K562 (cell line): ENCODE measurements around the gene PRR19. TPM values are rescaled to one million over a fixed set of nuclear protein-coding genes. Genes with fewer than 3 reads are reported as not detected.

Experiments used
- CBFA2T3 ChIP-seq: fragments of 450-650 bp; IDR thresholded peaks from 2 replicates; pipeline ENCODE4 v1.6.1; 2017
- MYBL2 ChIP-seq, 2 experiments: fragments of 450-650 bp in 1 of 2; sonication (generic) in 1 of 2; formaldehyde crosslinking in 1 of 2; IDR thresholded peaks; 2 replicates each; pipeline versions ENCODE4 v1.6.1 to v1.8.1; 2017 to 2022; ENCODE audit warnings: borderline replicate concordance in 1 of 2, inconsistent platforms in 1 of 2, low read depth in 1 of 2, mild to moderate bottlenecking in 1 of 2, missing genetic modification reagents in 1 of 2, moderate library complexity in 1 of 2
- PPARD ChIP-seq: fragments of 250-450 bp; sonication (Bioruptor Pico); IDR thresholded peaks from 2 replicates; pipeline ENCODE4 v1.8.0; 2022; ENCODE audit warnings: inconsistent platforms, mild to moderate bottlenecking, moderate library complexity
- TCF7L2 ChIP-seq: fragments of 150-350 bp; IDR thresholded peaks from 2 replicates; pipeline ENCODE4 v1.6.1; 2016; ENCODE audit warnings: low read depth, mild to moderate bottlenecking, low read length, moderate library complexity
- U2AF2 ChIP-seq: fragments of 200-400 bp; formaldehyde crosslinking; optimal IDR thresholded peaks from 2 replicates; pipeline ENCODE3; 2017; ENCODE audit warnings: low read depth, mild to moderate bottlenecking, low read length
- ZBTB11 ChIP-seq, 3 experiments: fragments of 200-800 bp in 1 of 3; fragments of 250-450 bp in 1 of 3; fragments of 450-650 bp in 1 of 3; sonication (Bioruptor Pico) in 1 of 3; sonication (Bioruptor generic) in 1 of 3; formaldehyde crosslinking in 1 of 3; IDR thresholded peaks; 2 replicates each; pipeline versions ENCODE4 v1.6.1 to v1.8.0; 2016 to 2022; ENCODE audit warnings: mild to moderate bottlenecking in 2 of 3, missing genetic modification characterization in 2 of 3, missing compliant biosample characterization in 1 of 3, moderate library complexity in 1 of 3
- ZBTB33 ChIP-seq: sonication (generic); formaldehyde crosslinking; IDR thresholded peaks from 2 replicates; pipeline ENCODE4 v1.8.1; 2023; ENCODE audit warnings: mild to moderate bottlenecking, missing genetic modification reagents
- ZNF449 ChIP-seq: fragments of 250-450 bp; sonication (Bioruptor Pico); IDR thresholded peaks from 2 replicates; pipeline ENCODE4 v1.8.0; 2022; ENCODE audit warnings: moderate library complexity, mild to moderate bottlenecking, inconsistent platforms
- ZNF584 ChIP-seq: fragments of 200-800 bp; sonication (Bioruptor generic); IDR thresholded peaks from 2 replicates; pipeline ENCODE4 v1.6.1; 2016; ENCODE audit warnings: low read depth, mild to moderate bottlenecking, missing genetic modification characterization, missing compliant biosample characterization
- polyA plus RNA-seq, 8 experiments: library from polyadenylated mRNA; depleted of rRNA in 4 of 8; stranded (reverse) in 5 of 8; unstranded in 3 of 8; fragments of >200 nt; fragmentation: Nextera tagmentation in 2 of 8; fragmentation: Illumina TruSeq in 1 of 8; extraction: Ambion mirVana in 2 of 8; extraction: Trizol in 1 of 8; gene quantifications; 2 replicates each; pipeline versions ENCODE4 v1.2.1 to v1.2.3, GENCODE V29; 2011 to 2014; ENCODE audit warnings: inconsistent platforms in 1 of 8, missing spikeins in 1 of 8
- total RNA-seq, 7 experiments: library from RNA; depleted of rRNA in 6 of 7; stranded (reverse); fragments of >200 nt in 6 of 7; fragmentation: Illumina TruSeq in 2 of 7; extraction: Trizol in 2 of 7; gene quantifications; 2 replicates each; pipeline versions ENCODE4 v1.2.1 to v1.2.3, GENCODE V29; 2011 to 2021; ENCODE audit warnings: low replicate concordance in 1 of 7
- TF ChIP-seq, protein P1 (sequence below): fragments of 250-450 bp; sonication (Bioruptor Pico); IDR thresholded peaks from 2 replicates; pipeline ENCODE4 v1.4.0; 2020
- TF ChIP-seq, protein P2 (sequence below): fragments of 450-650 bp; formaldehyde crosslinking; conservative IDR thresholded peaks from 2 replicates; pipeline ENCODE4 v1.4.0; 2022; ENCODE audit warnings: mild to moderate bottlenecking, missing genetic modification characterization

PRR19 gene
- total and polyA plus RNA-seq, 9 of the 15 experiments (the other 6 are each of a cell fraction or from before 2014, with no cell fraction given): 0.10 to 1.6 (median 0.54) TPM

DNA sequence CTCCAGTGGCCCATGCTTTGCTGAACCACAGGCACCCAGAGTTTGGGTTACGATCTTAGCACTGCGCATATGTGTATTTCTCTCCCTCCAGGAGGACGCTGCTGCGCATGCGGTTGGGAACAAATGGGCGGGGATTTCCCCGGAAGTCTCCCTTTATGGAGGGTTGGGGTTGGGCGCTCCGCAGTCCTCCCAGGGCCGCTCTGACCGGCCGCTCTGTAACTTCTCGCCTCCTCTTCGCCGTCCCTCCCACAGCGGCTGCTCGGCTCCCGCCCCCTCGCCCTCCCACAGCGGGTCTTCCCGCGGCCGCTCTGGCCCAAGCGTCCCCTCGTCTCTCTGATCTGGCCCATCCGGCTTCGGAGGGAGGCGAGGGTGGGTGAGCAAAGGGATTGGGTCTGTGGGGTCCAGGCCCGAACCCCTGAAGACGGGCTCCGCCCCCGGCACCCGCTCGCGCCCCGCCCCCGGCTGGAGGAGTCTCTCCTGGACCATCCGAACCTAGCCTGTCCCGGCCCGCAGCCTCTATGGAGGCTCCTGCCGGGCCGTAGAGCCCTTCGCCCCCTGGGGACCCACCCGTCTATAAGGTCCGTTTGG lies 23.5 kb downstream of the PRR19 start, which contains the start of gene MEGF8 (continued):
- no peak for TF ChIP-seq U2AF2
- no peak for TF ChIP-seq MYBL2 (IDR thresholded peaks at IDR 0.05; ENCODE audit: low read depth)
- TF ChIP-seq MYBL2 (CRISPR knock-in tag; IDR thresholded peaks at IDR 0.05; ENCODE audit: borderline replicate concordance): no peak
- no peak for TF ChIP-seq PPARD (CRISPR knock-in tag)
- TF ChIP-seq, protein P1, sequence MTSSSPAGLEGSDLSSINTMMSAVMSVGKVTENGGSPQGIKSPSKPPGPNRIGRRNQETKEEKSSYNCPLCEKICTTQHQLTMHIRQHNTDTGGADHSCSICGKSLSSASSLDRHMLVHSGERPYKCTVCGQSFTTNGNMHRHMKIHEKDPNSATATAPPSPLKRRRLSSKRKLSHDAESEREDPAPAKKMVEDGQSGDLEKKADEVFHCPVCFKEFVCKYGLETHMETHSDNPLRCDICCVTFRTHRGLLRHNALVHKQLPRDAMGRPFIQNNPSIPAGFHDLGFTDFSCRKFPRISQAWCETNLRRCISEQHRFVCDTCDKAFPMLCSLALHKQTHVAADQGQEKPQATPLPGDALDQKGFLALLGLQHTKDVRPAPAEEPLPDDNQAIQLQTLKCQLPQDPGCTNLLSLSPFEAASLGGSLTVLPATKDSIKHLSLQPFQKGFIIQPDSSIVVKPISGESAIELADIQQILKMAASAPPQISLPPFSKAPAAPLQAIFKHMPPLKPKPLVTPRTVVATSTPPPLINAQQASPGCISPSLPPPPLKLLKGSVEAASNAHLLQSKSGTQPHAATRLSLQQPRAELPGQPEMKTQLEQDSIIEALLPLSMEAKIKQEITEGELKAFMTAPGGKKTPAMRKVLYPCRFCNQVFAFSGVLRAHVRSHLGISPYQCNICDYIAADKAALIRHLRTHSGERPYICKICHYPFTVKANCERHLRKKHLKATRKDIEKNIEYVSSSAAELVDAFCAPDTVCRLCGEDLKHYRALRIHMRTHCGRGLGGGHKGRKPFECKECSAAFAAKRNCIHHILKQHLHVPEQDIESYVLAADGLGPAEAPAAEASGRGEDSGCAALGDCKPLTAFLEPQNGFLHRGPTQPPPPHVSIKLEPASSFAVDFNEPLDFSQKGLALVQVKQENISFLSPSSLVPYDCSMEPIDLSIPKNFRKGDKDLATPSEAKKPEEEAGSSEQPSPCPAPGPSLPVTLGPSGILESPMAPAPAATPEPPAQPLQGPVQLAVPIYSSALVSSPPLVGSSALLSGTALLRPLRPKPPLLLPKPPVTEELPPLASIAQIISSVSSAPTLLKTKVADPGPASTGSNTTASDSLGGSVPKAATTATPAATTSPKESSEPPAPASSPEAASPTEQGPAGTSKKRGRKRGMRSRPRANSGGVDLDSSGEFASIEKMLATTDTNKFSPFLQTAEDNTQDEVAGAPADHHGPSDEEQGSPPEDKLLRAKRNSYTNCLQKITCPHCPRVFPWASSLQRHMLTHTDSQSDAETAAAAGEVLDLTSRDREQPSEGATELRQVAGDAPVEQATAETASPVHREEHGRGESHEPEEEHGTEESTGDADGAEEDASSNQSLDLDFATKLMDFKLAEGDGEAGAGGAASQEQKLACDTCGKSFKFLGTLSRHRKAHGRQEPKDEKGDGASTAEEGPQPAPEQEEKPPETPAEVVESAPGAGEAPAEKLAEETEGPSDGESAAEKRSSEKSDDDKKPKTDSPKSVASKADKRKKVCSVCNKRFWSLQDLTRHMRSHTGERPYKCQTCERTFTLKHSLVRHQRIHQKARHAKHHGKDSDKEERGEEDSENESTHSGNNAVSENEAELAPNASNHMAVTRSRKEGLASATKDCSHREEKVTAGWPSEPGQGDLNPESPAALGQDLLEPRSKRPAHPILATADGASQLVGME: no peak
- no peak for TF ChIP-seq ZBTB11 (CRISPR knock-in tag; IDR thresholded peaks at IDR 0.05)
- no peak for TF ChIP-seq ZBTB33 (CRISPR knock-in tag)
- TF ChIP-seq, protein P2, sequence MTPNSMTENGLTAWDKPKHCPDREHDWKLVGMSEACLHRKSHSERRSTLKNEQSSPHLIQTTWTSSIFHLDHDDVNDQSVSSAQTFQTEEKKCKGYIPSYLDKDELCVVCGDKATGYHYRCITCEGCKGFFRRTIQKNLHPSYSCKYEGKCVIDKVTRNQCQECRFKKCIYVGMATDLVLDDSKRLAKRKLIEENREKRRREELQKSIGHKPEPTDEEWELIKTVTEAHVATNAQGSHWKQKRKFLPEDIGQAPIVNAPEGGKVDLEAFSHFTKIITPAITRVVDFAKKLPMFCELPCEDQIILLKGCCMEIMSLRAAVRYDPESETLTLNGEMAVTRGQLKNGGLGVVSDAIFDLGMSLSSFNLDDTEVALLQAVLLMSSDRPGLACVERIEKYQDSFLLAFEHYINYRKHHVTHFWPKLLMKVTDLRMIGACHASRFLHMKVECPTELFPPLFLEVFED: no peak
- TF ChIP-seq ZNF584 (CRISPR knock-in tag): no peak
- TF ChIP-seq TCF7L2: no peak
- no peak for TF ChIP-seq CBFA2T3
- no peak for TF ChIP-seq ZNF449 (CRISPR knock-in tag)
